Suprapubic skin (tissue), 4 donors: ENCODE data around the gene CHRNA10.

ENCODE experiments used
- CTCF ChIP-seq, 2 donors: fragments of 200-600 bp in 1 of 2; fragments of 450-650 bp in 1 of 2; sonication (generic) in 1 of 2; IDR thresholded peaks; one replicate each; pipeline ENCODE4 v1.5.1; 2016 to 2019; ENCODE audit warnings: antibody characterized with exemption in 2 of 2, mild to moderate bottlenecking in 1 of 2, moderate library complexity in 1 of 2
- EP300 ChIP-seq: sonication (generic); formaldehyde crosslinking; IDR thresholded peaks from one replicate; pipeline ENCODE4 v1.6.1; 2017; ENCODE audit warnings: antibody characterized with exemption
- POLR2A ChIP-seq, 2 donors: fragments of 450-650 bp; IDR thresholded peaks; one replicate each; pipeline ENCODE4 v1.6.1; 2017; ENCODE audit warnings: antibody characterized with exemption in 2 of 2, mild to moderate bottlenecking in 2 of 2, moderate library complexity in 2 of 2
- POLR2AphosphoS5 ChIP-seq, 3 donors: sonication (generic); formaldehyde crosslinking; IDR thresholded peaks; one replicate each; pipeline ENCODE4 v1.6.1; 2017; ENCODE audit warnings: antibody characterized with exemption in 3 of 3

- TF ChIP-seq CTCF (IDR thresholded peaks at IDR 0.05): no peak
- TF ChIP-seq POLR2A (IDR thresholded peaks at IDR 0.05): no peak
- TF ChIP-seq POLR2AphosphoS5 (IDR thresholded peaks at IDR 0.05): no peak
- TF ChIP-seq EP300: no peak
Measured at GRCh38 chr11:3644817-3645235, 26.4 kb downstream of the CHRNA10 start, which contains the start of gene ART1.
